Trophoblast cell (in vitro differentiated cells and primary cell): ENCODE data around the gene MAF. TPM values are rescaled to one million over a fixed set of nuclear protein-coding genes. Genes with fewer than 3 reads are reported as not detected.

ENCODE experiments used
- DNase-seq, 2 donors: peaks; one replicate each; pipeline ENCODE4 v3.0.0-alpha.2; 2016
- H2AFZ ChIP-seq: 2 replicates; pipeline ENCODE4 v1.6.1; 2013; ENCODE audit warnings: low read length, moderate library complexity, mild to moderate bottlenecking; ENCODE audit not compliant: insufficient read depth, poor library complexity
- H2AK5ac ChIP-seq: 2 replicates; pipeline ENCODE4 v1.6.1; 2013; ENCODE audit warnings: mild to moderate bottlenecking, low read length
- H2BK120ac ChIP-seq: 2 replicates; pipeline ENCODE4 v1.6.1; 2013; ENCODE audit warnings: low read length, mild to moderate bottlenecking, moderate library complexity; ENCODE audit not compliant: insufficient read depth, poor library complexity
- H2BK12ac ChIP-seq: 2 replicates; pipeline ENCODE4 v1.6.1; 2013; ENCODE audit warnings: mild to moderate bottlenecking, low read length, moderate library complexity
- H2BK5ac ChIP-seq: 2 replicates; pipeline ENCODE4 v1.6.1; 2013; ENCODE audit warnings: low read length, low read depth, moderate library complexity, mild to moderate bottlenecking; ENCODE audit not compliant: poor library complexity
- H3K14ac ChIP-seq: 2 replicates; pipeline ENCODE4 v1.6.1; 2013; ENCODE audit warnings: mild to moderate bottlenecking, low read length
- H3K18ac ChIP-seq: 2 replicates; pipeline ENCODE4 v1.6.1; 2013; ENCODE audit warnings: mild to moderate bottlenecking, low read length
- H3K23ac ChIP-seq: 2 replicates; pipeline ENCODE4 v1.6.1; 2013; ENCODE audit warnings: low read length
- H3K27ac ChIP-seq: 2 replicates; pipeline ENCODE4 v1.5.1; 2013; ENCODE audit warnings: low read depth, mild to moderate bottlenecking, inconsistent platforms, low read length, moderate library complexity
- H3K27me3 ChIP-seq: 2 replicates; pipeline ENCODE4 v1.6.1; 2013; ENCODE audit warnings: inconsistent platforms, mild to moderate bottlenecking, low read length, moderate library complexity; ENCODE audit not compliant: insufficient read depth
- H3K36me3 ChIP-seq, 2 experiments: 1 replicate in 1 of 2; 2 replicates in 1 of 2; pipeline ENCODE4 v1.6.1; 2013; ENCODE audit warnings: low read length in 2 of 2, mild to moderate bottlenecking in 2 of 2, moderate library complexity in 1 of 2; ENCODE audit not compliant: insufficient read depth in 2 of 2, control insufficient read depth in 1 of 2
- H3K4ac ChIP-seq: 2 replicates; pipeline ENCODE4 v1.6.1; 2013; ENCODE audit warnings: low read depth, mild to moderate bottlenecking, low read length, moderate library complexity
- H3K4me1 ChIP-seq, 2 experiments: 1 replicate in 1 of 2; 2 replicates in 1 of 2; pipeline ENCODE4 v1.6.1; 2013; ENCODE audit warnings: low read length in 2 of 2, mild to moderate bottlenecking in 2 of 2, moderate library complexity in 1 of 2; ENCODE audit not compliant: insufficient read depth in 2 of 2, control insufficient read depth in 1 of 2
- H3K4me2 ChIP-seq: 2 replicates; pipeline ENCODE4 v1.6.1; 2013; ENCODE audit warnings: inconsistent platforms, mild to moderate bottlenecking, low read length, moderate library complexity
- H3K4me3 ChIP-seq: 2 replicates; pipeline ENCODE4 v1.5.1; 2013; ENCODE audit warnings: mild to moderate bottlenecking, low read depth, low read length, inconsistent platforms
- H3K79me1 ChIP-seq: one replicate; pipeline ENCODE4 v1.6.1; 2013; ENCODE audit warnings: low read length
- H3K79me2 ChIP-seq: 2 replicates; pipeline ENCODE4 v1.6.1; 2013; ENCODE audit warnings: low read length, mild to moderate bottlenecking; ENCODE audit not compliant: control insufficient read depth, insufficient read depth, poor library complexity
- H3K9ac ChIP-seq: 2 replicates; pipeline ENCODE4 v1.6.1; 2013; ENCODE audit warnings: mild to moderate bottlenecking, low read length
- H3K9me3 ChIP-seq: 2 replicates; pipeline ENCODE4 v1.6.1; 2013; ENCODE audit warnings: low read depth, mild to moderate bottlenecking, control low read depth, inconsistent platforms, low read length; ENCODE audit not compliant: insufficient read depth
- H4K12ac ChIP-seq: 2 replicates; pipeline ENCODE4 v1.6.1; 2013; ENCODE audit warnings: low read depth, mild to moderate bottlenecking, low read length, moderate library complexity
- H4K8ac ChIP-seq: 2 replicates; pipeline ENCODE4 v1.6.1; 2013; ENCODE audit warnings: low read depth, mild to moderate bottlenecking, low read length, moderate library complexity
- H4K91ac ChIP-seq: one replicate; pipeline ENCODE4 v1.6.1; 2013; ENCODE audit warnings: low read depth, mild to moderate bottlenecking, low read length, moderate library complexity
- WGBS: extraction: QIAGEN DNeasy Blood & Tissue Kit; methylation state at CpG from one replicate; pipeline ENCODE4 v1.1.7; 2013; ENCODE audit warnings: missing lambda C conversion rate; ENCODE audit not compliant: insufficient read length, insufficient coverage; ENCODE audit errors: extremely low coverage; 5-methylcytosine and 5-hydroxymethylcytosine counted together
- polyA plus RNA-seq: library from polyadenylated mRNA; stranded (reverse); fragments of 200-250 nt; gene quantifications from 2 replicates; pipeline ENCODE4 v1.2.3, GENCODE V29; 2013

MAF gene
- 13.3 and 14.9 TPM in 2 replicates for polyA plus RNA-seq

- Histone ChIP-seq H3K4ac (peak within 1 kb of the TSS; percentile 85), H3K79me2 (peaks cover 5% of the 10 kb centered on the region)
- no CpG with 5 or more reads among the region's 25 CpGs for WGBS
These were observed at the start of gene MAF for GRCh38 chr16:79600638-79601091. Gene MAF, minus strand, starts transcription at chr16:79600737. Its CDS starts 835 bp downstream, at chr16:79599902.

DNA sequence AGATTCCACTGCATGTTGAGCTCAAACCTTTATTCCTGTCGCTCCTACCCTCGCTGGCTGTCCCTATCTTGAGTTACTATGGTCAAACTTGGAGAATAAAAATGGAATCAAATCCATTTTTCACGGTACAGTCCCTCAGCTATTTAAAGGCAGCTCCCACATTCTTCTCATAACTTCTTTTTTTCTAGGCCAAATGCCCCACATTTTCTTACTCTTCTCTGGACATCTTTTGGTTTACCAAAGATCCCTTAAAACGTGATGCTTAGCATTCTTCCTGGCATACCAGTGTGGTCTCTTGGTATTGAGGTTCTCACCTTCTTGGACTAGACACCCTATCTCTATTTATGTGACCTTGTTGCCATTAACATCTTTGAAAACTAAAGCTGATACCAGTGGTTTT is 48.3 kb upstream of the MAF start:
- Histone ChIP-seq H3K79me1 (no peaks in the 10 kb centered on the region), H4K91ac (no peak overlapping the region)

More at GRCh38 chr16:79600638-79601091, at the start of gene MAF:
- peak; percentile 68 to 89 for DNase-seq
- Histone ChIP-seq H3K9ac (peak within 1 kb of the TSS; percentile 76), H2AK5ac (peak within 1 kb of the TSS; percentile 54), H4K8ac (peak within 1 kb of the TSS; percentile 72), H4K91ac (peak within 1 kb of the TSS; percentile 58), H3K4me1 (peaks cover 0 to 4% of the 10 kb centered on the region in 2 experiments), H2BK12ac (peak within 1 kb of the TSS; percentile 59), H2AFZ (peak within 1 kb of the TSS; percentile 72), H3K79me1 (peaks cover 12% of the 10 kb centered on the region), H3K9me3 (no peaks in the 10 kb centered on the region), H2BK5ac (peak within 1 kb of the TSS; percentile 52), H3K36me3 (peaks cover 0 to 2% of the 10 kb centered on the region in 2 experiments), H3K27me3 (peaks cover 6% of the 10 kb centered on the region), H3K27ac (peak within 1 kb of the TSS; percentile 46), H3K4me3 (peak within 1 kb of the TSS; percentile 90), H4K12ac (no peak within 1 kb of the TSS), H3K23ac (no peak within 1 kb of the TSS), H3K14ac (peak within 1 kb of the TSS; percentile 73), H3K4me2 (peak within 1 kb of the TSS; percentile 87), H3K18ac (peak within 1 kb of the TSS; percentile 84), H2BK120ac (peak within 1 kb of the TSS; percentile 43)

DNA sequence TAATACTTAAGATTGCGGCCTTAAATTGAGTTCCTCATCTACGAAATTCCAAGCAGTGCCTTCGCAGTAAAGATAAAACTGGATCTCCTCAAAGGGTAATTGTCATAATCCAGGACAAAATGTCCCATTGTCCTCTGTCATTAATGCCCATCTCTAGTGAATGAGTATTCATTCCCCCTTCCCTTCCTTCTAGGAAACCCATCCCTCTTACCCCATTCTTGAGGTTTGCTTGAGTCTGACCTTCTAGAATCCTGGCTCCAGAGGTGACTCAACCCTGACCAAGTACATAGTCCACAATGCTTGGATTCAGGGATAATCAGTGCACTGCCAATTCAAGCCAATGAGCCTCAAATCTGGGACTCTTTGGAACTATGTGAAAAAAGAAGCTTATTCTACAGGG is 47.0 kb upstream of the MAF start:
- Histone ChIP-seq H3K4me1 (no peaks in the 10 kb centered on the region), H3K23ac (no peak overlapping the region), H3K79me2 (no peaks in the 10 kb centered on the region), H4K91ac (no peak overlapping the region), H3K4me3 (no peak overlapping the region), H2BK120ac (no peak overlapping the region), H4K12ac (no peak overlapping the region), H3K14ac (no peak overlapping the region), H3K27ac (no peak overlapping the region), H4K8ac (no peak overlapping the region), H3K27me3 (no peaks in the 10 kb centered on the region), H2BK12ac (no peak overlapping the region), H3K4ac (no peak overlapping the region), H3K79me1 (no peaks in the 10 kb centered on the region), H3K18ac (no peak overlapping the region), H2AFZ (no peak overlapping the region), H3K4me2 (no peak overlapping the region), H2AK5ac (no peak overlapping the region), H2BK5ac (no peak overlapping the region), H3K36me3 (no peaks in the 10 kb centered on the region), H3K9ac (no peak overlapping the region), H3K9me3 (no peaks in the 10 kb centered on the region)
- DNase-seq = no peak
- WGBS = no CpG with 5 or more reads among the region's 3 CpGs

More for the DNA sequence above, 48.3 kb upstream of the MAF start:
- Histone ChIP-seq H2AFZ (no peak overlapping the region), H3K79me2 (no peaks in the 10 kb centered on the region), H2BK5ac (no peak overlapping the region), H4K8ac (no peak overlapping the region), H3K4me1 (peaks cover 4 to 6% of the 10 kb centered on the region in 2 experiments), H4K12ac (no peak overlapping the region), H3K36me3 (no peaks in the 10 kb centered on the region), H3K9ac (no peak overlapping the region), H2BK120ac (no peak overlapping the region), H3K4ac (no peak overlapping the region), H3K27me3 (no peaks in the 10 kb centered on the region), H3K9me3 (no peaks in the 10 kb centered on the region), H3K4me3 (no peak overlapping the region), H3K27ac (no peak overlapping the region), H3K14ac (no peak overlapping the region), H2AK5ac (no peak overlapping the region), H3K18ac (no peak overlapping the region), H3K23ac (no peak overlapping the region), H3K4me2 (no peak overlapping the region), H2BK12ac (no peak overlapping the region)
- DNase-seq = no peak
- WGBS = no CpG with 5 or more reads among the region's 4 CpGs

DNA sequence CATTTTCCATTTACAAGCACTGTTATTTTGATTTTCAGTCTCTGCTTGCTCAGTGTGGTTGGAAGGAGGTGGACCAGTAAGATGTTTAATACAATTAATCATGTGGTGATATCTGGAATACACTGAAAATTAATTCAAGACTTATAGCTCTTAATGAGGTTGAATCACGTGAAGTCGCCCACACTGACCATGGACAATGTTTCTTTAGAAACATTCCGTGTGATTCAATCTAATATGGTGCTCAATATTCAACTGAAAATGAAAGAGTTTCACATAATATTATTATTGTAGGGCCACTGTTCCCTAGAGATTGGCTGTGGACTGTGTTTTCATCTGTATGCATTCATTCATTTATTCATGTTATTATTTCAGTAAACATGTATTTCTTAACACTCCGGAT is 45.2 kb upstream of the MAF start:
- H3K4me2 ChIP-seq = no peak overlapping the region
- no peak overlapping the region for H4K8ac ChIP-seq
- no peak overlapping the region for H2BK5ac ChIP-seq
- H2BK12ac ChIP-seq = no peak overlapping the region
- no peak overlapping the region for H2AFZ ChIP-seq
- no CpG with 5 or more reads among the region's 4 CpGs for WGBS
- H3K4ac ChIP-seq = no peak overlapping the region
- H3K9me3 ChIP-seq = no peaks in the 10 kb centered on the region
- H3K27ac ChIP-seq = no peak overlapping the region
- no peak overlapping the region for H3K4me3 ChIP-seq
- no peak overlapping the region for H3K23ac ChIP-seq
- H3K27me3 ChIP-seq = no peaks in the 10 kb centered on the region
- no peaks in the 10 kb centered on the region for H3K79me2 ChIP-seq
- no peak overlapping the region for H2AK5ac ChIP-seq
- H3K79me1 ChIP-seq = no peaks in the 10 kb centered on the region
- no peak overlapping the region for H2BK120ac ChIP-seq
- H3K14ac ChIP-seq = no peak overlapping the region
- no peak for DNase-seq
- no peak overlapping the region for H3K18ac ChIP-seq
- H4K12ac ChIP-seq = no peak overlapping the region
- H4K91ac ChIP-seq = no peak overlapping the region
- H3K9ac ChIP-seq = no peak overlapping the region
- no peaks in the 10 kb centered on the region for H3K36me3 ChIP-seq
- no peaks in the 10 kb centered on the region for H3K4me1 ChIP-seq
